ENCODE results near the gene THSD7B. TPM values are rescaled to one million over a fixed set of nuclear protein-coding genes. Genes with fewer than 3 reads are reported as not detected.

THSD7B gene
- total RNA-seq, 6 donors from 2014 or later = 0.47 TPM; not detected in 5

- Histone ChIP-seq H3K27ac (no peak overlapping the region), H3K4me1 (no peaks in the 10 kb centered on the region), H3K27me3 (no peaks in the 10 kb centered on the region), H3K4me3 (no peak overlapping the region), H3K36me3 (no peaks in the 10 kb centered on the region), H3K9me3 (no peaks in the 10 kb centered on the region)
- TF ChIP-seq EP300 (IDR thresholded peaks at IDR 0.05) (no peak), POLR2A (IDR thresholded peaks at IDR 0.05) (no peak), POLR2AphosphoS5 (IDR thresholded peaks at IDR 0.05) (no peak), CTCF (IDR thresholded peaks at IDR 0.05) (no peak)
- DNase-seq (no peak), ATAC-seq (ENCODE audit: low FRiP score in 2 of 2) (no peak)
- WGBS, 2 donors = 69 to 87% methylated on average over 1 of the region's 1 CpG
Measured at GRCh38 chr2:137199751-137200150, 434.4 kb downstream of the THSD7B start.

GRCh38 chr2:137202318-137202717 is 437.0 kb downstream of the THSD7B start:
- WGBS, 2 donors = 58 to 69% methylated on average over 4 of the region's 4 CpGs
- TF ChIP-seq CTCF (IDR thresholded peaks at IDR 0.05) = no peak
- no peak for TF ChIP-seq EP300 (IDR thresholded peaks at IDR 0.05)
- no peak for TF ChIP-seq POLR2A (IDR thresholded peaks at IDR 0.05)
- no peak for TF ChIP-seq POLR2AphosphoS5 (IDR thresholded peaks at IDR 0.05)
- no peaks in the 10 kb centered on the region for H3K27me3 ChIP-seq
- no peaks in the 10 kb centered on the region for H3K9me3 ChIP-seq
- H3K36me3 ChIP-seq = no peaks in the 10 kb centered on the region
- H3K27ac ChIP-seq = no peak overlapping the region
- H3K4me3 ChIP-seq = no peak overlapping the region
- DNase-seq = no peak
- no peaks in the 10 kb centered on the region for H3K4me1 ChIP-seq
- no peak for ATAC-seq (ENCODE audit: low FRiP score in 2 of 2)

- ATAC-seq (ENCODE audit: low FRiP score in 2 of 2) (no peak), DNase-seq (no peak)
- H3K4me3 ChIP-seq = no peak overlapping the region
- no peaks in the 10 kb centered on the region for H3K4me1 ChIP-seq
- no peak for TF ChIP-seq EP300 (IDR thresholded peaks at IDR 0.05)
- no peaks in the 10 kb centered on the region for H3K9me3 ChIP-seq
- no peaks in the 10 kb centered on the region for H3K27me3 ChIP-seq
- 74 to 79% methylated on average over 3 of the region's 3 CpGs for WGBS, 2 donors
- H3K27ac ChIP-seq = no peak overlapping the region
- no peaks in the 10 kb centered on the region for H3K36me3 ChIP-seq
Measured at GRCh38 chr2:137205324-137205723, 440.0 kb downstream of the THSD7B start.

GRCh38 chr2:137206069-137206468 is 440.7 kb downstream of the THSD7B start:
- ATAC-seq (ENCODE audit: low FRiP score in 2 of 2) (no peak), DNase-seq (no peak)
- no peak overlapping the region for H3K4me3 ChIP-seq
- TF ChIP-seq CTCF (IDR thresholded peaks at IDR 0.05) (no peak), EP300 (IDR thresholded peaks at IDR 0.05) (no peak), POLR2A (IDR thresholded peaks at IDR 0.05) (no peak), POLR2AphosphoS5 (IDR thresholded peaks at IDR 0.05) (no peak)
- H3K4me1 ChIP-seq = no peaks in the 10 kb centered on the region
- no peaks in the 10 kb centered on the region for H3K9me3 ChIP-seq
- no peaks in the 10 kb centered on the region for H3K27me3 ChIP-seq
- no peaks in the 10 kb centered on the region for H3K36me3 ChIP-seq
- WGBS, 2 donors = 82 to 89% methylated on average over 3 of the region's 3 CpGs
- no peak overlapping the region for H3K27ac ChIP-seq

GRCh38 chr2:137207030-137207429 is 441.7 kb downstream of the THSD7B start:
- no peak for DNase-seq
- Histone ChIP-seq H3K9me3 (no peaks in the 10 kb centered on the region), H3K36me3 (no peaks in the 10 kb centered on the region), H3K27me3 (no peaks in the 10 kb centered on the region), H3K27ac (no peak overlapping the region), H3K4me3 (no peak overlapping the region), H3K4me1 (no peaks in the 10 kb centered on the region)
- no peak for ATAC-seq (ENCODE audit: low FRiP score in 2 of 2)
- 63 to 71% methylated on average over 1 of the region's 1 CpG for WGBS, 2 donors
- TF ChIP-seq CTCF (IDR thresholded peaks at IDR 0.05) = no peak
- no peak for TF ChIP-seq POLR2AphosphoS5 (IDR thresholded peaks at IDR 0.05)
- no peak for TF ChIP-seq EP300 (IDR thresholded peaks at IDR 0.05)
- no peak for TF ChIP-seq POLR2A (IDR thresholded peaks at IDR 0.05)

All from upper lobe of left lung (tissue), 6 donors.